ENCODE measurements around the gene NRXN2. TPM values are rescaled to one million over a fixed set of nuclear protein-coding genes. Genes with fewer than 3 reads are reported as not detected.

Gene NRXN2
- polyA plus RNA-seq, 1 experiment: 0.20 TPM

DNA sequence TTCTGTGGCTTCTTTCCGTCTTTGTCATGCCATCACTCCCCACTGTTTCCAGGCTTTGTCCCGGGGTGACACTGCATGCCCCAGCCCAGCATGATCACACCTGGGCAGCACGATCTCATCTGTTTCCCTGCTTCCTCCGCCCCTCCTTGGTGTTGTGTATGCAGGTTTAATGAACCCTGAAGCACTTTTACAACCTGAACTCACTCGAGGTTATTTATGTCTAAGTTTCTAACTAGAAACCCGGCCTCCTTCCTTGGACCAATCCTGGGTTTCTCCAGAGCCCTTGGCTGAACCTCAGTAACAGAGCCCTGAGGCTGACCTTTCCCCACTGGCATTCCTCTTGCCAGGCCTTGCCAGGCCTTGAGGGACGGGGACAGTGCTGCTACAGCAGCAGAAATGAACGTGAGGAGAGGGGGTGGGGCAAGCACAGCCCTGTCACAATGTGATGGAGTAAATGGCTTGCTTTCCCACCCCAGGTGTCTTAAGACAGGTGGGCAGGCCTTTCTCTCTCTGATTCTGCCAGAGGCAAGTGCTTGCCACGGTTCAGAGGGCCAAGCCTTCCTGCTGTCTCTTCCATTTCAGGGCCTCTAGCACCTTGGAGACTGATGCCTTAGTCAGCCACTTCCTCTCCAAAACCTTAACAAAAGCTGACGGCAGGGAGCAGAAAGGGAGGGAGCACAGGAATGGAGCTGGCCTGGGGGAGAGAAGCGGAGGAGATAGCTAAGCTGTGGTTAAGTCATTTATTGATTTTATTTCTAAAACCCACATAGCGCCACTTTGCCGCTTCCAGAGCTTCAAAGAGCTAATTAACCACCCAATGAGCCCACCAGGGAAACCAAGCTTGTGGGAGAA is 39.9 kb upstream of the NRXN2 start:
- ChIA-PET CTCF (interaction anchor here (0.9 to 3.1 kb wide), 8 partner anchors 9 to 74 kb away, joined by 3 to 11 read pairs (median 3); no protein-coding TSS in a partner anchor), POLR2A (interaction anchor here (0.5 to 0.6 kb wide), 2 partner anchors 511 to 1055 kb away, joined by 4 to 6 read pairs; no protein-coding TSS in a partner anchor)
- Histone ChIP-seq H3K4me3 (ENCODE audit: low read depth, low read length) (no peak overlapping the region), H3K27me3 (ENCODE audit: control insufficient read depth, insufficient read depth, low read length) (no peaks in the 10 kb centered on the region), H3K36me3 (ENCODE audit: control insufficient read depth, insufficient read depth, low read length) (peaks cover 46% of the 10 kb centered on the region)
- TF ChIP-seq, protein P1, sequence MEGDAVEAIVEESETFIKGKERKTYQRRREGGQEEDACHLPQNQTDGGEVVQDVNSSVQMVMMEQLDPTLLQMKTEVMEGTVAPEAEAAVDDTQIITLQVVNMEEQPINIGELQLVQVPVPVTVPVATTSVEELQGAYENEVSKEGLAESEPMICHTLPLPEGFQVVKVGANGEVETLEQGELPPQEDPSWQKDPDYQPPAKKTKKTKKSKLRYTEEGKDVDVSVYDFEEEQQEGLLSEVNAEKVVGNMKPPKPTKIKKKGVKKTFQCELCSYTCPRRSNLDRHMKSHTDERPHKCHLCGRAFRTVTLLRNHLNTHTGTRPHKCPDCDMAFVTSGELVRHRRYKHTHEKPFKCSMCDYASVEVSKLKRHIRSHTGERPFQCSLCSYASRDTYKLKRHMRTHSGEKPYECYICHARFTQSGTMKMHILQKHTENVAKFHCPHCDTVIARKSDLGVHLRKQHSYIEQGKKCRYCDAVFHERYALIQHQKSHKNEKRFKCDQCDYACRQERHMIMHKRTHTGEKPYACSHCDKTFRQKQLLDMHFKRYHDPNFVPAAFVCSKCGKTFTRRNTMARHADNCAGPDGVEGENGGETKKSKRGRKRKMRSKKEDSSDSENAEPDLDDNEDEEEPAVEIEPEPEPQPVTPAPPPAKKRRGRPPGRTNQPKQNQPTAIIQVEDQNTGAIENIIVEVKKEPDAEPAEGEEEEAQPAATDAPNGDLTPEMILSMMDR (IDR thresholded peaks at IDR 0.05; ENCODE audit: insufficient read depth, low read depth, low read length): no peak
- DNase-seq (ENCODE audit: low read depth): no peak

DNA sequence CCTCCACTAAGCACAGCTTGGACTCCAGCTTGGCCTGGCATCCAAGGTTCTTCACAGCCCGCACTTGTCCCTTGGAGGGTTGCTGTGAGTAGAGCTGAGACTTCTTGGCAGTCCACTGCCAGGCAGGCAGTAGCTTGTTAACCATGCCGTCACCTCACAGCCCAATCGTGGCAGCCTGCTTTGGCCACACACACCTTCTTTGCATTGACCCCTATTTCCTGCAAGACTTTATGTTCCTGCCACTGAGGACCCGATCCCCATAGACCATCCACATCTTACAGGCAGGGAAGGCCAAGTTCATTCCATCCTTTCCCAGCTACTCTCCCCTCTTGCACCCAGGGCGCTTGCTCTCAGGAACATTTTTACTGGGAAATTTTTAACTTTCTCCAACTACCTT is 39.3 kb upstream of the NRXN2 start:
- TF ChIP-seq, protein P1 (IDR thresholded peaks at IDR 0.05; ENCODE audit: insufficient read depth, low read depth, low read length): no peak
- CTCF ChIA-PET: interaction anchor here (0.5 to 3.1 kb wide), 3 partner anchors 11 to 74 kb away, joined by 3 to 11 read pairs (median 4); no protein-coding TSS in a partner anchor
- no peak for DNase-seq (ENCODE audit: low read depth)
- Histone ChIP-seq H3K27me3 (ENCODE audit: control insufficient read depth, insufficient read depth, low read length) (no peaks in the 10 kb centered on the region), H3K36me3 (ENCODE audit: control insufficient read depth, insufficient read depth, low read length) (peaks cover 40% of the 10 kb centered on the region), H3K4me3 (ENCODE audit: low read depth, low read length) (no peak overlapping the region)
- POLR2A ChIA-PET: no interaction called here

DNA sequence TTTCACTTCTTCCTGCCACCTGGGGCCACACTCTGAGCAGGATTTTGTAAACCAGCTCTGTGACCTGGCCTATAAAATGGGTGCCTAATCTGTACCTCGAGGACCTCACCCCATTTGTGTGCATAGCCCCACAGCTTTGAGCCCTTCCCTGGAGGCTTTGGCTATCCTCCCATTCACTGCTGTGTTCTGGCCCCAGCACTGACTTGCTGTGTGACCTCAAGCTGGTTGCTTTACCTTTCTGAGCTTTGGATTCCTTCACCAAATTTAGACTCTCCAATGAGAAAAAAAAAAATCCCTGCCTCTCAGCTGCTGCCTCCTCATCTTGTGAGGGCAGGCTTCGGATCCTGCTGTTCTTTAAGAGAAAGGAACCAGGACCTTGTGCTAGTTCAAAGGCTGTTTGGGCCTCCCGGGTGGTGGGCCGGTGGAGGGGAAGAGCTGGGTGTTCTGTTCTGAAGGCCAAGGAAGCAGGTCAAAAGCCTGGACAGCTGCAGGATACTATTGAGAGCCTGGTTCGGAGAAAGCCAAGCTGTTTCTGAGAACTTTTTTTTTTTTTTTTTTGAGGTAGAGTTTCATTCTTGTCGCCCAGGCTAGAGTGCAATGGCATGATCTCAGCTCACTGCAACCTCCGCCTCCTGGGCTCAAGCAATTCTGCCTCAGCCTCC is 37.9 kb upstream of the NRXN2 start:
- Histone ChIP-seq H3K27me3 (ENCODE audit: control insufficient read depth, insufficient read depth, low read length) (no peaks in the 10 kb centered on the region), H3K36me3 (ENCODE audit: control insufficient read depth, insufficient read depth, low read length) (peaks cover 30% of the 10 kb centered on the region), H3K4me3 (ENCODE audit: low read depth, low read length) (no peak overlapping the region)
- CTCF ChIA-PET: interaction anchor here (1.0 to 3.1 kb wide), 3 partner anchors 13 to 27 kb away, joined by 3 to 11 read pairs (median 10); partner anchors contain the start of gene RASGRP2
- no peak for DNase-seq (ENCODE audit: low read depth)
- TF ChIP-seq, protein P1 (IDR thresholded peaks at IDR 0.05; ENCODE audit: insufficient read depth, low read depth, low read length): no peak
- POLR2A ChIA-PET: interaction anchor here (0.6 kb wide), 2 partner anchors 11 to 12 kb away, joined by 8 to 9 read pairs; no protein-coding TSS in a partner anchor

DNA sequence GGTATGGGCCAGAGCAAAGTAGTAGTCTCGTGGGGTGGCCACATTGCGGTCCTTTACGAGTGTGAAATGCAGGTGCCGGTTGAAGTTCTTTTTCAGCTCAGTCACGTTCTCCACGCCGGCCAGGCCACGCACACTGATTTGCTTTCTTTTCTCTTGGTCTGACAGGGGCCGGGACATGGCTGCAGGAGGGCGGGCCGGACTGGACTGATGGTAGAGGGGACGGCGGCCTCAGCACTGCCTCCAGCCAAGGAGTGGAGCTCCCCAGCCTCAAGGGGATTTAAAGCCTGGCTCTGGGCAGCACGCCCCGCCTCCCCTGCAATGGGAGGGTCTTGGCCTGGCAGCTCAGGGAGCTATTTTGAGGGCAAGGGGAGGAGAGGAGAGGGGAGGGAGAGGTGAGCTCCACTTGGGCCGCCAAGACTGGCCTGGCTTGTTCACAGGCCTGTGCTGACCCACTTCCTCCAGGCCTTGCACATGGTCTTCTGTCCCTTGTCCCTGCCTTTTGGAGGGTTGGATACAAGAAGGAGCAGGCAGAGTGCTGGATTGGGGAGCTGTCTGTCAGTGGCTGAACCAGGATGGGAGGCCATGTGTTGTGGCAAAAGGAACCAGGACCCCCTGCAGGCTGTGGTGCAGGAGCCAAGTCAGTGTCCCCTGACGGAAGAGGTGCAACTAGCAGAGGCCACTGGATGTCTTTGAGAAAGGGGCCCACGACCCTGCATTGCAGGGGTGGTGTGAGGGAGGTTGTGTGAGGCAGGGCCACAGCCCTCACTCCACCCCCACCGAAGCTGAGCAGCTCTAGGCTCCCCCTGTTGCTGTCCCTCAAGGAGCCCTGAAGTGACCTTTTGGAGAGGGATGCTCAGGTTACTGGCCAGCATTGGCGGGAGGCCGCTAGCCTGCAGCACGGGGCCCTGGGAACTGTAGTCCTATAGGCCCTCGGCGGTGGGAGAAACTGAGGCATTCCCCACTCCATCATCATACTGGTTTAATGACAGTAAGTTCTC is 37.0 kb upstream of the NRXN2 start, which contains the start of gene PYGM:
Gene PYGM (minus strand): TSS at position 253 of the 998 bp plus-strand sequence. CDS start 76 bp downstream, at position 177.
- TF ChIP-seq, protein P1 (IDR thresholded peaks at IDR 0.05; ENCODE audit: insufficient read depth, low read depth, low read length): no peak
- ChIA-PET POLR2A (interaction anchor here (0.7 kb wide), 1 partner anchor 98 kb away, joined by 3 read pairs; no protein-coding TSS in a partner anchor), CTCF (interaction anchor here (0.7 to 1.4 kb wide), 6 partner anchors 11 to 71 kb away, joined by 3 to 10 read pairs (median 3); partner anchors contain the start of gene RASGRP2)
- H3K27me3 ChIP-seq (ENCODE audit: control insufficient read depth, insufficient read depth, low read length): no peaks in the 10 kb centered on the region
- peaks cover 25% of the 10 kb centered on the region for H3K36me3 ChIP-seq (ENCODE audit: control insufficient read depth, insufficient read depth, low read length)
- H3K4me3 ChIP-seq (ENCODE audit: low read depth, low read length): no peak within 1 kb of the TSS
- no peak for DNase-seq (ENCODE audit: low read depth)
